IPS DF 6.9 (cell line): Measurements from ENCODE around the gene THAP11.
"Not testable (repeated sequence)": the region's sequence is repeated elsewhere in the genome, so short reads cannot be mapped to it uniquely, and the experiment has no call there.

Source experiments
- DNase-seq: peaks from one replicate; pipeline ENCODE4 v3.0.0-alpha.2; 2013; ENCODE audit warnings: low read depth, low spot score
- H3K27ac ChIP-seq: one replicate; pipeline ENCODE4 v1.5.1; 2013; ENCODE audit warnings: low read length, control low read depth
- H3K27me3 ChIP-seq: 2 replicates; pipeline ENCODE4 v1.6.1; 2013; ENCODE audit warnings: mild to moderate bottlenecking, low read length; ENCODE audit not compliant: control insufficient read depth, insufficient read depth
- H3K36me3 ChIP-seq: 2 replicates; pipeline ENCODE4 v1.6.1; 2013; ENCODE audit warnings: low read length; ENCODE audit not compliant: control insufficient read depth, insufficient read depth
- H3K4me1 ChIP-seq: 2 replicates; pipeline ENCODE4 v1.6.1; 2013; ENCODE audit warnings: low read length; ENCODE audit not compliant: control insufficient read depth, insufficient read depth
- H3K4me3 ChIP-seq: 2 replicates; pipeline ENCODE4 v1.5.1; 2013; ENCODE audit warnings: mild to moderate bottlenecking, low read length
- H3K9me3 ChIP-seq: 2 replicates; pipeline ENCODE4 v1.6.1; 2013; ENCODE audit warnings: low read length, inconsistent platforms; ENCODE audit not compliant: control insufficient read depth, insufficient read depth
- WGBS: extraction: QIAGEN DNeasy Blood & Tissue Kit; methylation state at CpG from one replicate; pipeline ENCODE4 v1.1.7; 2013; ENCODE audit warnings: mixed read lengths, missing lambda C conversion rate; ENCODE audit not compliant: insufficient read length, insufficient coverage; 5-methylcytosine and 5-hydroxymethylcytosine counted together

The THAP11 gene

DNA sequence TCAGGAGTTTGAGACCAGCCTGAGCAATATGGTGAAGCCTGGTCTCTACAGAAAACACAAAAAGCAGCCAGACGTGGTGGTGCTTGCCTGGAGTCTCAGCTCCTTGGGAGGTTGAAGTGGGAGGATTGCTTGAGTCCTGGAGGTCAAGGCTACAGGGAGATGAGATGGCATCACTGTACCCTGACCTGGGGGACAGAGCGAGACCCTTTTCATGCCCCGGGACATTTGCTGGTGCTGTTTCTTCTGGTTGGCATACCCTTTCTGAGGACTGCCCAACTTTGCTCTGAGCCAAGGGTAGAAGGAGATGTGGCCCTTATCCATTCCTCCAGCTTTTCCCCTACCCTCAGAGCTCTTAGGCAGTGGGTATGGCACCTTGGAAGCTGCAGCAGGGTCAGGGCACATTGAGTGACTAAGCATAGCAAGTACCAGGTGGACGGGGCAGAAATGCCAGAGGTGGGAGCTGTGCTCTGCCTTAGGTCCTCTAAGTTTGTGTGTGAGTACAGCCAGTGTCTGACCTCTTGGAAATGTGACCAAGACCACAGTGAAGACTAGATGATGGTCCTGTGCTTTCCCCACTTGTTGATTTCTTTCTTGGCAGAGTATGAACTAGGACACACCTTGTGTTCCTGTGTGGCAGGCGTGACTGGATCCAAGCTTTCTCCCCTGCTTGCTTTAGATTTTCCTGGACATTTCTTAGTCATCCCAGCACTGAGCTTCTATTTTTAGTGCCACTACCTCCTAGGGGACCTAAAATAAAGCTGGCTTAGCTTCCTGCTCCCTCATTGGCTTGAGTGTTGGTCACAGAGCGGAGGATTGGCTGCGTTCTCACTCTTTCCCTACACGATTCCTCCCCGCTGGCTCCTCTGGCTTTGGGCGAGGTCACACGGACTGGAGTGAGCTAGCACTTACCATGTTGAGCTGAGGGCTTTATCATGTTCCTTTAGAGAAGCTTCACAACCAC, 20.8 kb downstream of the THAP11 start:
- Histone ChIP-seq H3K27ac (no peak overlapping the region), H3K9me3 (no peaks in the 10 kb centered on the region), H3K36me3 (peaks cover 15% of the 10 kb centered on the region), H3K4me1 (no peaks in the 10 kb centered on the region), H3K4me3 (no peak overlapping the region), H3K27me3 (no peaks in the 10 kb centered on the region)
- no CpG with 5 or more reads among the region's 11 CpGs for WGBS
- no peak for DNase-seq

DNA sequence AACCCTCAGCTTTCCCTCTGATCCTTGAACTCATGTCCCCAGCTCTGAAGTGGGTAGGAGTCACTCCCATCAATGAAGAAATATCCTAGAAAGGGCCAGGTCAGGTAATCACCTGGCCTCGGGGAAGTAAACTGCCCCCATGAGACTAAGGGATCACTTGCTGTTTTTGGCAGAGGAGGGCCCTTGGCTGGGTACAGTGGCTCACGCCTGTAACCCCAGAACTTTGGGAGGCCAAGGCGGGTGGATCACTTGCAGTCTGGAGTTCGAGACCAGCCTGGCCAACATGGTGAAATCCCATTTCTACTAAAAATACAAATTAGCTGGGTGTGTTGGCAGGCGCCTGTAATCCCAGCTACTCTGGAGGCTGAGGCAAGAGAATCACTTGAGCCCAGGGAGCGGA, 21.9 kb downstream of the THAP11 start:
- DNase-seq, H3K27ac ChIP-seq, H3K27me3 ChIP-seq, H3K4me1 ChIP-seq, H3K4me3 ChIP-seq, H3K9me3 ChIP-seq: not testable (repeated sequence)
- H3K36me3 ChIP-seq: peaks cover 19% of the 10 kb centered on the region
- WGBS: no CpG with 5 or more reads among the region's 6 CpGs

DNA sequence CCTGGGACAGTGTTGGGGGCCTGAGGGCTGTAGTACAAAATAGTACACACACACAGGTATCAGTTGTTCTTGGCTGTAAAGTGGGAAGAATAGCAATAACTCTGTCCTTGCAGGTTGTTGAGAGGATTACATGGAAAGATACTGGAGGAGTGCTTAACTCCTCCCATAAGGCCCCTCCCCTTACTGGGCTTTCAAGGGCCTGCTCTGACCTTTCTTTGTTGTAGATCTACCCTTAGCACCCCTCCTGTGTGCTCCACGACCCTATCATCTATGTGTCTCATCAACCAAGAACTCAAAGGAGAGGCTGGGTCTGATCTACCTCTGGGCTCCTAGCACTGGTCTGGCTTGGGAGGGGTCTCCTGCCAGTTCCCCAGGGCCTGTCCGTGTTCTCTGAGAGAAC, 22.5 kb downstream of the THAP11 start:
- no peak for DNase-seq
- no CpG with 5 or more reads among the region's 2 CpGs for WGBS
- Histone ChIP-seq H3K4me3 (no peak overlapping the region), H3K9me3 (no peaks in the 10 kb centered on the region), H3K27ac (no peak overlapping the region), H3K36me3 (peaks cover 19% of the 10 kb centered on the region), H3K27me3 (no peaks in the 10 kb centered on the region), H3K4me1 (no peaks in the 10 kb centered on the region)

DNA sequence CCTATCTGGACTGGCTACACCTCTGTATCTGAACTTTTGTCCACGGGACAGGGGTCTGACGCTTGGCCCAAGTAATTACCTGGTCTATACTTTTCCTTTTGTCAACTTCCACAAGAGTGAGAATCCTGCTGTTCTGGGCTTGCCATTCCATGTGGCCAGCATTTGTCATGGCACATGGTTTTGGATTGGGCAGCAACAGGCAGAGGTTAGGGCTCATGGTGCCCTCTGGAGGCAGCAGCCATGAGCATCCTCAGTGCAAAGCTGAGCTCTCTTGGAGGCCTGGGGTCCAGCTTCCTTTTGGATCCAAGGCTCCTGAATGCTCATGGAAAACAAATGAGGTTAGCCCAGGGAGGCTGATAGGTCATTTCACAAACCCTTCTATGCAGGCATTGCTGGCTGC, 23.2 kb downstream of the THAP11 start:
- Histone ChIP-seq H3K27ac (no peak overlapping the region), H3K36me3 (peaks cover 19% of the 10 kb centered on the region), H3K9me3 (no peaks in the 10 kb centered on the region), H3K27me3 (no peaks in the 10 kb centered on the region), H3K4me3 (no peak overlapping the region), H3K4me1 (no peaks in the 10 kb centered on the region)
- DNase-seq: no peak
- no CpG with 5 or more reads among the region's 2 CpGs for WGBS

DNA sequence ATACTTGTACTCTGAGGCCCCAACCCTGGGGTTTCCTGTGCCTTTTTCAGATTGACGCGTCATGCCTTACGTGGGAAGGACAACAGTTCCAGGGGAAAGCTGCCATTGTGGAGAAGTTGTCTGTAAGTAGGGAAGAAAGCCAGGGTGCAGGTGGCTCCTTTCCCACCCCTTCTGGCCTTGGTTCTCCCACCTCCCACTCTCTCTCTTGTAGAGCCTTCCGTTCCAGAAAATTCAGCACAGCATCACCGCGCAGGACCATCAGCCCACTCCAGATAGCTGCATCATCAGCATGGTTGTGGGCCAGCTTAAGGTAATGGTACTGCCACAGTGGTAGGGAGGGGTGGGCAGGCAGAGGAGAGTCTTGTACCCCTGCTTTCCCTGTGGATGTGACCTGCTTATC, 26.2 kb downstream of the THAP11 start:
- DNase-seq: no peak
- no peaks in the 10 kb centered on the region; the same call in 1 of the 2 replicates for H3K4me1 ChIP-seq
- WGBS: no CpG with 5 or more reads among the region's 6 CpGs
- H3K4me3 ChIP-seq: no peak overlapping the region
- H3K36me3 ChIP-seq: peaks cover 14% of the 10 kb centered on the region; the same call in 1 of the 2 replicates
- H3K27ac ChIP-seq: no peak overlapping the region
- no peaks in the 10 kb centered on the region for H3K9me3 ChIP-seq
- no peaks in the 10 kb centered on the region for H3K27me3 ChIP-seq

GRCh38 chr16:67869653-67870052, 27.5 kb downstream of the THAP11 start:
- Histone ChIP-seq H3K36me3 (peaks cover 14% of the 10 kb centered on the region; the same call in 1 of the 2 replicates), H3K27ac (no peak overlapping the region)
- no CpG with 5 or more reads among the region's 7 CpGs for WGBS

DNA sequence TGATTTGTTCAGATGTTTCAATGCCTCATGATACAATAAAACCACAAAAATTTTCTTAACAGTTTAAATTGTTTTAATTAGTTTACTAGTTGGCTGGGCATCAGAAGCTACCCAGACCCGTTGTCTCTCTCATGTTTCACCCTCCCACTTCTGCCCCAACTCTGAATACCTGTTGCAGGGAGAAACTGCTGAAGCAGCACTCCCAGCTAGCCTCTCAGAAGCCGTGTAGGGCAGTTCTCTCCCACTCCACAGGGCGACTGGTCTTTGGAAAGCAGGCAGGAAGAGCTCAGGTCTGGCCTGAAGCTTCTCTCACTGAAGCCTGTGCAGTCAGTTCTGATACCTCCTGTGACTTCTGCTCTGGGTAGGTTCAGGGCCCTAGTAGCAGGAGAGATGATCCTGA, 29.1 kb downstream of the THAP11 start:
- no peak for DNase-seq
- H3K4me3 ChIP-seq: no peak overlapping the region
- H3K27ac ChIP-seq: no peak overlapping the region
- WGBS: no CpG with 5 or more reads among the region's 3 CpGs
- no peaks in the 10 kb centered on the region for H3K9me3 ChIP-seq
- peaks cover 1% of the 10 kb centered on the region; the same call in 1 of the 2 replicates for H3K4me1 ChIP-seq
- no peaks in the 10 kb centered on the region for H3K27me3 ChIP-seq
- peaks cover 8% of the 10 kb centered on the region; the same call in 1 of the 2 replicates for H3K36me3 ChIP-seq

More at GRCh38 chr16:67869653-67870052, 27.5 kb downstream of the THAP11 start:
- no peak overlapping the region for H3K4me3 ChIP-seq
- H3K27me3 ChIP-seq: no peaks in the 10 kb centered on the region
- DNase-seq: no peak
- no peaks in the 10 kb centered on the region for H3K9me3 ChIP-seq
- H3K4me1 ChIP-seq: peaks cover 1% of the 10 kb centered on the region; the same call in 1 of the 2 replicates

- H3K4me1 ChIP-seq: peaks cover 1% of the 10 kb centered on the region; the same call in 1 of the 2 replicates
- H3K4me3 ChIP-seq: no peak overlapping the region
- H3K27me3 ChIP-seq: no peaks in the 10 kb centered on the region
- WGBS: no CpG with 5 or more reads among the region's 2 CpGs
- no peak overlapping the region for H3K27ac ChIP-seq
- no peaks in the 10 kb centered on the region for H3K9me3 ChIP-seq
- no peak for DNase-seq
- peaks cover 8% of the 10 kb centered on the region; the same call in 1 of the 2 replicates for H3K36me3 ChIP-seq
Measured at GRCh38 chr16:67872131-67872630, 30.1 kb downstream of the THAP11 start.

DNA sequence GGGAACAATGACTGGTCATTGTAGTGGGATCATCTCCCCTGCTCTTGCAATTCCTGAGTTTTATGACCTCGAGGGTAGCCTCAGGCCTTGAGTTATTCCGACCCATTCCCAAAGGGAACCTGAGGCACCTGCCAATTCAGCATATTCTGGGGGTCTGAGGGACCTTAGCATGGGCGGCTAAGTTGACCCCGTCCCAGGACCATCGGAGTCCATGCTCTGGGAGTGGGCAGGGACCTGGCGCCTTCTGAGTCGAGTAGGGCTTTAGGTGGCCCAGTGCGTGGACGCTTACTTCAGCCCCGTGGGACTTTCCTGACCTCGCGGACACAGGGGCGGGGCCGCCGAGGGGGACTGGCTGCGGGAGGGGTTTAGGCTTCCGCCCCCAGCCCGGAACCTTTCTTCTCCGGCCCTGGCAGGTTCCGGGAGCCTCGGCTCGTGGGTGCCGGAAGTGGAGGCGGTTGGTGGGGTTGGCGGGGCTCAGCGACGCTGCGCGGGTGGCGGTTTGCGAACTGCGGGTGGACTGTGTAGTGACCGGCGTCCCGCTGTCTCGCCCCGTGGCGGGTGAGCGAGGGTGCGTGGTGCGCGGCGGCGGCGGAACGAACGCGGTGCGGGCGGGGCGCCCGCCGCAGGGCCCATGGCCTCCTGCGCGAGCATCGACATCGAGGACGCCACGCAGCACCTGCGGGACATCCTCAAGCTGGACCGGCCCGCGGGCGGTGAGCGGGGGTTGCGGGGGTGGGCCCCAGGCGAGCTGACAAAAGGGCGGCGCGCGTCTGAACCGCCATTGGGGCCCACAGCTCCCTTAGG, 30.7 kb downstream of the THAP11 start, which contains the start of gene EDC4:
EDC4 (plus strand) TSS at position 422 of the 804 bp plus-strand sequence; CDS start at position 632, 210 bp downstream.
- Histone ChIP-seq H3K36me3 (peaks cover 11% of the 10 kb centered on the region), H3K4me1 (peaks cover 1% of the 10 kb centered on the region; the same call in 1 of the 2 replicates)
- WGBS: no CpG with 5 or more reads among the region's 72 CpGs

More for the DNA sequence above, 30.7 kb downstream of the THAP11 start, which contains the start of gene EDC4:
- peak within 1 kb of the TSS; percentile 98 for H3K4me3 ChIP-seq
- no peak for DNase-seq
- no peaks in the 10 kb centered on the region for H3K9me3 ChIP-seq
- H3K27ac ChIP-seq: no peak within 1 kb of the TSS
- no peaks in the 10 kb centered on the region for H3K27me3 ChIP-seq
